Astrocyte (in vitro differentiated cells and primary cell): ENCODE data around the gene C9orf43. TPM values are rescaled to one million over a fixed set of nuclear protein-coding genes. Genes with fewer than 3 reads are reported as not detected.

Experiments used
- DNase-seq: peaks from one replicate; pipeline ENCODE4 v3.0.0-alpha.2; 2010; ENCODE audit warnings: low read depth
- FAIRE-seq: peaks from 2 replicates; lab custom pipeline; 2011; peaks lifted over from hg19 to GRCh38; lab: Jason Lieb, UNC
- H2AFZ ChIP-seq: 2 replicates; pipeline ENCODE4 v1.6.0; 2012; ENCODE audit warnings: low read depth, low read length, inconsistent platforms
- H3K27ac ChIP-seq: 2 replicates; pipeline ENCODE4 v1.5.1; 2011; ENCODE audit warnings: low read depth, low read length, inconsistent platforms
- H3K27me3 ChIP-seq: 2 replicates; pipeline ENCODE4 v1.6.0; 2011; ENCODE audit warnings: low read length, inconsistent platforms; ENCODE audit not compliant: insufficient read depth
- H3K36me3 ChIP-seq: 2 replicates; pipeline ENCODE4 v1.5.1; 2011; ENCODE audit warnings: low read length, inconsistent platforms; ENCODE audit not compliant: insufficient read depth
- H3K4me1 ChIP-seq: 2 replicates; pipeline ENCODE4 v1.5.1; 2011; ENCODE audit warnings: low read length, inconsistent platforms; ENCODE audit not compliant: insufficient read depth
- H3K4me2 ChIP-seq: 2 replicates; pipeline ENCODE4 v1.6.0; 2012; ENCODE audit warnings: low read length, inconsistent platforms
- H3K4me3 ChIP-seq: 2 replicates; pipeline ENCODE4 v1.5.1; 2011; ENCODE audit warnings: low read depth, mild to moderate bottlenecking, low read length, inconsistent platforms; ENCODE audit not compliant: insufficient read depth
- H3K79me2 ChIP-seq: 2 replicates; pipeline ENCODE4 v1.6.0; 2012; ENCODE audit warnings: mild to moderate bottlenecking, low read length, inconsistent platforms; ENCODE audit not compliant: insufficient read depth
- H3K9ac ChIP-seq: 2 replicates; pipeline ENCODE4 v1.6.0; 2012; ENCODE audit warnings: mild to moderate bottlenecking, low read length, inconsistent platforms
- H3K9me3 ChIP-seq: 2 replicates; pipeline ENCODE4 v1.5.1; 2012; ENCODE audit warnings: low read depth, mild to moderate bottlenecking, low read length, inconsistent platforms; ENCODE audit not compliant: insufficient read depth
- H4K20me1 ChIP-seq: 2 replicates; pipeline ENCODE4 v1.6.0; 2012; ENCODE audit warnings: low read length, inconsistent platforms; ENCODE audit not compliant: insufficient read depth
- H3K27ac Mint-ChIP-seq: one replicate; pipeline ENCODE4 v1.8.0; 2021; ENCODE audit warnings: mild to moderate bottlenecking, mixed read lengths; ENCODE audit not compliant: unreplicated experiment
- H3K27me3 Mint-ChIP-seq: one replicate; pipeline ENCODE4 v1.8.0; 2021; ENCODE audit warnings: low read depth, mixed read lengths; ENCODE audit not compliant: unreplicated experiment
- H3K36me3 Mint-ChIP-seq: one replicate; pipeline ENCODE4 v1.8.0; 2021; ENCODE audit warnings: low read depth, mixed read lengths; ENCODE audit not compliant: unreplicated experiment
- H3K4me1 Mint-ChIP-seq: one replicate; pipeline ENCODE4 v1.8.0; 2021; ENCODE audit warnings: low read depth, mixed read lengths; ENCODE audit not compliant: unreplicated experiment
- H3K4me3 Mint-ChIP-seq: one replicate; pipeline ENCODE4 v1.8.0; 2021; ENCODE audit warnings: mild to moderate bottlenecking, moderate library complexity, mixed read lengths; ENCODE audit not compliant: unreplicated experiment
- H3K9me3 Mint-ChIP-seq: one replicate; pipeline ENCODE4 v1.8.0; 2021; ENCODE audit warnings: mild to moderate bottlenecking, mixed read lengths; ENCODE audit not compliant: unreplicated experiment
- EZH2 ChIP-seq: IDR thresholded peaks from 2 replicates; pipeline ENCODE4 v1.6.1; 2012; ENCODE audit warnings: mild to moderate bottlenecking, low read length, inconsistent platforms; ENCODE audit not compliant: insufficient read depth
- total RNA-seq: library from RNA; stranded (reverse); gene quantifications from 2 replicates; pipeline ENCODE4 v1.2.1, GENCODE V29; 2021
- TF ChIP-seq, protein P1 (sequence below): IDR thresholded peaks from 2 replicates; pipeline ENCODE4 v1.5.1; 2011; ENCODE audit warnings: low read depth, mild to moderate bottlenecking, inconsistent platforms, low read length, moderate library complexity; ENCODE audit not compliant: insufficient read depth

Gene C9orf43
- total RNA-seq, 1 donor from 2014 or later, result 0.66 TPM

DNA sequence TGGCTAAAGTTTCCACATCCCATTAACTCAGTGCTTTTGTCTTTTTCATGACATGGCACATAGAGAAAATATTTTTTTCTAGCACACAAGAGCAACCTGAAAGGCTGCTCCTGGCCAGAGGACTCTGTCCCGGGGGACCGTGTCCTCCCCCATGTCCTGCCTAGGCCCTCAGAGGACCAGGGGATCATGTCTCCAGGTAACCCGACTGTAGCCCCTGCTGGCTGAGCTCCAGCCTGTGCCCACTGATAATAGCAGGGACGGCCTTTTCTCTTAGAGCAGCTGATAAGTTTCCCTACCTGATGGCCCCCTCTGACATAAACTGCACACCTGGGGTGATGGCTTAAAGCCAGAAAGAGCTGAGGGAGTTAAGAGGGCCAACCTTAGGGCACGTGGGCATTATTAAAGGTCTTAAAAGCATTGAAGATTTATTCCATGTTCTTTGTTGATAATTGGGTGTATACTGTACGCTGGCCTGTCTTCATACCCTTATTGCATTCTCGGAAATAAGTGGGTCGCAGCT is 39.7 kb upstream of the C9orf43 start:
- peaks cover 6% of the 10 kb centered on the region for H3K4me1 Mint-ChIP-seq
- no peak overlapping the region for H3K4me3 ChIP-seq
- FAIRE-seq (no peak), DNase-seq (no peak)
- peaks cover 11% of the 10 kb centered on the region for H4K20me1 ChIP-seq
- no peaks in the 10 kb centered on the region for H3K9me3 ChIP-seq
- no peak overlapping the region for H3K4me3 Mint-ChIP-seq
- no peaks in the 10 kb centered on the region for H3K27me3 ChIP-seq
- H3K4me2 ChIP-seq, result no peak overlapping the region
- H3K27ac ChIP-seq, result no peak overlapping the region
- no peak overlapping the region for H2AFZ ChIP-seq
- no peak overlapping the region for H3K9ac ChIP-seq
- no peaks in the 10 kb centered on the region for H3K79me2 ChIP-seq
- H3K4me1 ChIP-seq, result peaks cover 5% of the 10 kb centered on the region
- no peaks in the 10 kb centered on the region for H3K36me3 ChIP-seq
- peaks cover 8% of the 10 kb centered on the region for H3K27me3 Mint-ChIP-seq
- no peak overlapping the region for H3K27ac Mint-ChIP-seq
- TF ChIP-seq, protein P1, sequence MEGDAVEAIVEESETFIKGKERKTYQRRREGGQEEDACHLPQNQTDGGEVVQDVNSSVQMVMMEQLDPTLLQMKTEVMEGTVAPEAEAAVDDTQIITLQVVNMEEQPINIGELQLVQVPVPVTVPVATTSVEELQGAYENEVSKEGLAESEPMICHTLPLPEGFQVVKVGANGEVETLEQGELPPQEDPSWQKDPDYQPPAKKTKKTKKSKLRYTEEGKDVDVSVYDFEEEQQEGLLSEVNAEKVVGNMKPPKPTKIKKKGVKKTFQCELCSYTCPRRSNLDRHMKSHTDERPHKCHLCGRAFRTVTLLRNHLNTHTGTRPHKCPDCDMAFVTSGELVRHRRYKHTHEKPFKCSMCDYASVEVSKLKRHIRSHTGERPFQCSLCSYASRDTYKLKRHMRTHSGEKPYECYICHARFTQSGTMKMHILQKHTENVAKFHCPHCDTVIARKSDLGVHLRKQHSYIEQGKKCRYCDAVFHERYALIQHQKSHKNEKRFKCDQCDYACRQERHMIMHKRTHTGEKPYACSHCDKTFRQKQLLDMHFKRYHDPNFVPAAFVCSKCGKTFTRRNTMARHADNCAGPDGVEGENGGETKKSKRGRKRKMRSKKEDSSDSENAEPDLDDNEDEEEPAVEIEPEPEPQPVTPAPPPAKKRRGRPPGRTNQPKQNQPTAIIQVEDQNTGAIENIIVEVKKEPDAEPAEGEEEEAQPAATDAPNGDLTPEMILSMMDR, result no peak
- no peak for TF ChIP-seq EZH2
- H3K9me3 Mint-ChIP-seq, result no peaks in the 10 kb centered on the region
- H3K36me3 Mint-ChIP-seq, result no peaks in the 10 kb centered on the region

DNA sequence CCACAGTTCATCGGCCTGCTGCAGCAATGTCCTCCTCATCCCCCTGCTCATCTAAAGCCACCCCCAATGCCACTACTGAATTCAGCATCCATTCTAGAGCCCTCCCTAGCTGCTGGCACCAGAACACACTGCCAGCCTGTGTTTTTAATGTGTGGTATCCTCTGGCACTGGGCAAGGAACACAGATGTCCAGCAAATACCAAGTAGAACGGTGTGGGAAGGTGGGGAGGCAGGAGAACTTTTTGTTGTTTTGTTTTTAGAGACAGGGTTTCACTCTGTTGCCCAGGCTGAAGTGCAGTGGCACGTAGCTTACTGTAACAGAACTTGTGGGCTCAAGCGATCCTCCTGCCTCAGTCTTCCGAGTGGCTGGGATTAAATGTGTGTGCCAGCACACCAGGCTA is 38.5 kb upstream of the C9orf43 start:
- no peak overlapping the region for H3K4me3 Mint-ChIP-seq
- Histone ChIP-seq H3K4me3 (no peak overlapping the region), H3K36me3 (no peaks in the 10 kb centered on the region), H3K27me3 (no peaks in the 10 kb centered on the region), H2AFZ (no peak overlapping the region), H3K79me2 (no peaks in the 10 kb centered on the region), H3K9ac (no peak overlapping the region), H3K9me3 (no peaks in the 10 kb centered on the region), H4K20me1 (peaks cover 11% of the 10 kb centered on the region), H3K4me2 (no peak overlapping the region), H3K27ac (no peak overlapping the region), H3K4me1 (peaks cover 6% of the 10 kb centered on the region)
- H3K9me3 Mint-ChIP-seq, result no peaks in the 10 kb centered on the region
- FAIRE-seq (no peak), DNase-seq (no peak)
- TF ChIP-seq, protein P1, result no peak
- TF ChIP-seq EZH2, result no peak
- peaks cover 5% of the 10 kb centered on the region for H3K27me3 Mint-ChIP-seq
- no peaks in the 10 kb centered on the region for H3K36me3 Mint-ChIP-seq
- peaks cover 6% of the 10 kb centered on the region for H3K4me1 Mint-ChIP-seq
- no peak overlapping the region for H3K27ac Mint-ChIP-seq

DNA sequence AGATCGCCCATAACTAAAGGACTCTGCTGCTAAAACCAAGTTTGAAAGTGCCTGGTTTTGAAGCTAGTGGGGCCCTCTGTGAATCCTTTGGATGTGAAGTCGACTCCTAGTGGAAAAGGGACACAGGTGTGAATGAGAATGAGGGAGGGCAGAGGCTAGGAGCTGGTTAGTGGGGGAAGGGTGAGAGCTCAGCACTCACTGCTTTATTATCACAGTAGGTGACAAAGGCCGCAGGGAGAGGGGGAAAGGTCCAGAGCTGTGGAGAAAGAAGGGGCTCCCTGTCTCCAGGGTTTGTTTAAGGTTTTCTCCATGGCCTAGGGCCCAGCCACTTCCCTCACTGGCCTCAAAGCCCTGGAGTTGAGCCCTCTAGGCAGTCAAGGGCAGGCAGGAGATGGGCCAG is 37.3 kb upstream of the C9orf43 start:
- Histone ChIP-seq H3K4me1 (peaks cover 6% of the 10 kb centered on the region), H3K27me3 (no peaks in the 10 kb centered on the region), H2AFZ (no peak overlapping the region), H3K4me2 (no peak overlapping the region), H3K4me3 (no peak overlapping the region), H3K79me2 (no peaks in the 10 kb centered on the region), H3K27ac (no peak overlapping the region), H3K36me3 (no peaks in the 10 kb centered on the region), H3K9ac (no peak overlapping the region), H4K20me1 (peaks cover 11% of the 10 kb centered on the region), H3K9me3 (no peaks in the 10 kb centered on the region)
- Mint-ChIP-seq H3K9me3 (no peaks in the 10 kb centered on the region), H3K27ac (no peak overlapping the region), H3K4me3 (no peak overlapping the region), H3K36me3 (no peaks in the 10 kb centered on the region), H3K27me3 (peaks cover 2% of the 10 kb centered on the region), H3K4me1 (peaks cover 6% of the 10 kb centered on the region)
- TF ChIP-seq, protein P1, result no peak
- no peak for TF ChIP-seq EZH2
- DNase-seq, result no peak
- no peak for FAIRE-seq
